ENCODE data around the gene IZUMO2. TPM values are rescaled to one million over a fixed set of nuclear protein-coding genes. Genes with fewer than 3 reads are reported as not detected.

IZUMO2 gene
- total RNA-seq, 1 experiment from 2014 or later, result not detected

DNA sequence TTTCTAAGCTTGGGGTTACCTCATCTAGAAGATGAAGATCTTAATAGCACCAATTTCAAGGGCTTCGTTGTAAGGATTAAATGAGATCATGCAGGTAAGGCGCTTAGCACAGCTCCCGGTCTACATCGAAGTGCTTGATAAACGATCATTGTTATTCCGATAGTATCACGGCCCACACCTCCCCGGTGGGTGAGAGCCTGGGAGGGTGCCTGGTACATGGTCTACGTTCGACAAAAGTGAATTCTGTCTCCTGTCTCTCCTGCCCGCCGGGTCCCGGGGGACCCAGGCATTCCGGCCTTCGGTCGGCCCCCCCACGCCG, 39.8 kb upstream of the IZUMO2 start (continued):
- TF ChIP-seq, protein P1, sequence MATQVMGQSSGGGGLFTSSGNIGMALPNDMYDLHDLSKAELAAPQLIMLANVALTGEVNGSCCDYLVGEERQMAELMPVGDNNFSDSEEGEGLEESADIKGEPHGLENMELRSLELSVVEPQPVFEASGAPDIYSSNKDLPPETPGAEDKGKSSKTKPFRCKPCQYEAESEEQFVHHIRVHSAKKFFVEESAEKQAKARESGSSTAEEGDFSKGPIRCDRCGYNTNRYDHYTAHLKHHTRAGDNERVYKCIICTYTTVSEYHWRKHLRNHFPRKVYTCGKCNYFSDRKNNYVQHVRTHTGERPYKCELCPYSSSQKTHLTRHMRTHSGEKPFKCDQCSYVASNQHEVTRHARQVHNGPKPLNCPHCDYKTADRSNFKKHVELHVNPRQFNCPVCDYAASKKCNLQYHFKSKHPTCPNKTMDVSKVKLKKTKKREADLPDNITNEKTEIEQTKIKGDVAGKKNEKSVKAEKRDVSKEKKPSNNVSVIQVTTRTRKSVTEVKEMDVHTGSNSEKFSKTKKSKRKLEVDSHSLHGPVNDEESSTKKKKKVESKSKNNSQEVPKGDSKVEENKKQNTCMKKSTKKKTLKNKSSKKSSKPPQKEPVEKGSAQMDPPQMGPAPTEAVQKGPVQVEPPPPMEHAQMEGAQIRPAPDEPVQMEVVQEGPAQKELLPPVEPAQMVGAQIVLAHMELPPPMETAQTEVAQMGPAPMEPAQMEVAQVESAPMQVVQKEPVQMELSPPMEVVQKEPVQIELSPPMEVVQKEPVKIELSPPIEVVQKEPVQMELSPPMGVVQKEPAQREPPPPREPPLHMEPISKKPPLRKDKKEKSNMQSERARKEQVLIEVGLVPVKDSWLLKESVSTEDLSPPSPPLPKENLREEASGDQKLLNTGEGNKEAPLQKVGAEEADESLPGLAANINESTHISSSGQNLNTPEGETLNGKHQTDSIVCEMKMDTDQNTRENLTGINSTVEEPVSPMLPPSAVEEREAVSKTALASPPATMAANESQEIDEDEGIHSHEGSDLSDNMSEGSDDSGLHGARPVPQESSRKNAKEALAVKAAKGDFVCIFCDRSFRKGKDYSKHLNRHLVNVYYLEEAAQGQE (IDR thresholded peaks at IDR 0.05; ENCODE audit: low read depth), result no peak
- TF ChIP-seq ZNF274 (IDR thresholded peaks at IDR 0.05; ENCODE audit: low read depth, low read length) (no peak), JUND (IDR thresholded peaks at IDR 0.05) (no peak), ELF1 (IDR thresholded peaks at IDR 0.05; ENCODE audit: borderline replicate concordance, low read depth) (no peak), SRF (IDR thresholded peaks at IDR 0.05; ENCODE audit: low read depth) (no peak)
- TF ChIP-seq, protein P2, sequence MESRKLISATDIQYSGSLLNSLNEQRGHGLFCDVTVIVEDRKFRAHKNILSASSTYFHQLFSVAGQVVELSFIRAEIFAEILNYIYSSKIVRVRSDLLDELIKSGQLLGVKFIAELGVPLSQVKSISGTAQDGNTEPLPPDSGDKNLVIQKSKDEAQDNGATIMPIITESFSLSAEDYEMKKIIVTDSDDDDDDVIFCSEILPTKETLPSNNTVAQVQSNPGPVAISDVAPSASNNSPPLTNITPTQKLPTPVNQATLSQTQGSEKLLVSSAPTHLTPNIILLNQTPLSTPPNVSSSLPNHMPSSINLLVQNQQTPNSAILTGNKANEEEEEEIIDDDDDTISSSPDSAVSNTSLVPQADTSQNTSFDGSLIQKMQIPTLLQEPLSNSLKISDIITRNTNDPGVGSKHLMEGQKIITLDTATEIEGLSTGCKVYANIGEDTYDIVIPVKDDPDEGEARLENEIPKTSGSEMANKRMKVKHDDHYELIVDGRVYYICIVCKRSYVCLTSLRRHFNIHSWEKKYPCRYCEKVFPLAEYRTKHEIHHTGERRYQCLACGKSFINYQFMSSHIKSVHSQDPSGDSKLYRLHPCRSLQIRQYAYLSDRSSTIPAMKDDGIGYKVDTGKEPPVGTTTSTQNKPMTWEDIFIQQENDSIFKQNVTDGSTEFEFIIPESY (IDR thresholded peaks at IDR 0.05; ENCODE audit: extremely low read depth, insufficient replicate concordance, low read length), result no peak
- TF ChIP-seq, protein P3, sequence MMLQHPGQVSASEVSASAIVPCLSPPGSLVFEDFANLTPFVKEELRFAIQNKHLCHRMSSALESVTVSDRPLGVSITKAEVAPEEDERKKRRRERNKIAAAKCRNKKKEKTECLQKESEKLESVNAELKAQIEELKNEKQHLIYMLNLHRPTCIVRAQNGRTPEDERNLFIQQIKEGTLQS (IDR thresholded peaks at IDR 0.05), result no peak

DNA sequence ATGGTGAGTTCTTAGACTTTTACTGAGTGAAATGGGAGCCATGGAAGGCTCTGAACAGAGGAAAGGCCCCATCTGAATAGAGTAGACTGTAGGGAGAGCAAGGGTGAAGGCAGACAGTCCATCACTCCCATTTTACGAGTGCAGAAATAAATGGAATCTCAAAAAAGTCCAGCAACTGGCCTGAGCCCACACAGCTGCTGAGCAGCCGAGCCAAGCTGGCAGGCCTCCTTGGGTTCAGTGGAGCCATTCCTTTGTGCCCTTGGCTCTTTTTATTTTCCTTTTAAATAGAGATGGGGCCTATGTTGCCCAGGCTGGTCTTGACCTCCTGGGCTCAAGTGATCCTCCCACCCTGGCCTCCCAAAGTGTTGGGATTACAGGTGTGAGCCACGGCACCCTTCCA, 39.3 kb upstream of the IZUMO2 start:
- Histone ChIP-seq H3K9ac (ENCODE audit: low read length) (no peak overlapping the region), H3K4me3 (replicated peaks in 1 of 2; ENCODE audit: low read depth in 1 of 2, low read length in 2 of 2) (no peak overlapping the region), H4K20me1 (ENCODE audit: insufficient read depth) (no peaks in the 10 kb centered on the region), H3K9me3 (ENCODE audit: control insufficient read depth in 1 of 2, insufficient read depth in 1 of 2, low read depth in 1 of 2, low read length in 2 of 2) (no peaks in the 10 kb centered on the region), H3K79me2 (ENCODE audit: insufficient read depth, low read length) (0 out of 2 replicates have a peak, but pooled peaks cover 8% of the 10 kb centered on the region), H3K4me2 (ENCODE audit: low read length) (peak overlapping the region; percentile 92), H3K9me2 (ENCODE audit: insufficient read depth) (no peaks in the 10 kb centered on the region), H3K4me1 (ENCODE audit: control insufficient read depth in 1 of 2, insufficient read depth in 2 of 2, low read length in 2 of 2) (peaks cover 25 to 34% of the 10 kb centered on the region in 2 experiments), H2AFZ (ENCODE audit: low read depth, low read length, poor library complexity, severe bottlenecking) (peak overlapping the region; percentile 57), H3K27ac (ENCODE audit: low read depth, low read length) (no peak overlapping the region), H3K27me3 (ENCODE audit: insufficient read depth, low read length) (no peaks in the 10 kb centered on the region), H3K36me3 (ENCODE audit: control insufficient read depth in 1 of 2, insufficient read depth in 2 of 2, low read length in 2 of 2) (no peaks in the 10 kb centered on the region)
- POLR2A ChIA-PET, result no interaction called here
- RAD21 ChIA-PET (ENCODE audit: low non-redundant PET in 1 of 2, low total read pairs in 2 of 2, uncharacterized antibody in 2 of 2, unreplicated experiment in 2 of 2), result no interaction called here
- DNase-seq (ENCODE audit: low read depth, low spot score), result no peak
- BruUV-seq (replicated peaks), result no TSS peak
- ATAC-seq, result no peak
- intact Hi-C loops (cut with micrococcal nuclease), result no loop called here
- CTCF ChIA-PET, result no interaction called here
- TF ChIP-seq ELF1 (IDR thresholded peaks at IDR 0.05; ENCODE audit: borderline replicate concordance, low read depth) (no peak), CBX3 (IDR thresholded peaks at IDR 0.05; ENCODE audit: low read depth) (no peak), JUND (IDR thresholded peaks at IDR 0.05) (no peak), EZH2phosphoT487 (IDR thresholded peaks at IDR 0.05; ENCODE audit: borderline replicate concordance) (no peak), EGR1 (IDR thresholded peaks at IDR 0.05; ENCODE audit: low read depth) (no peak), ZFX (IDR thresholded peaks at IDR 0.05) (no peak), POLR2AphosphoS5 (IDR thresholded peaks at IDR 0.05; ENCODE audit: low read depth, low read length) (no peak), SRF (IDR thresholded peaks at IDR 0.05; ENCODE audit: low read depth) (no peak), EZH2 (IDR thresholded peaks at IDR 0.05) (no peak)
- TF ChIP-seq, protein P2 (IDR thresholded peaks at IDR 0.05; ENCODE audit: extremely low read depth, insufficient replicate concordance, low read length), result no peak
- TF ChIP-seq, protein P1 (IDR thresholded peaks at IDR 0.05; ENCODE audit: low read depth), result no peak

All from HCT116 (cell line).